Neural progenitor cell (in vitro differentiated cells): ENCODE data around the gene SH3PXD2B.

Experiments
- CTCF ChIP-seq: fragments of 200-600 bp; sonication (generic); IDR thresholded peaks from 2 replicates; pipeline ENCODE4 v1.5.1; 2017; ENCODE audit warnings: antibody characterized with exemption, mild to moderate bottlenecking
- EZH2 ChIP-seq: fragments of 200-600 bp; sonication (generic); IDR thresholded peaks from 2 replicates; pipeline ENCODE4 v1.6.1; 2017; ENCODE audit warnings: antibody characterized with exemption, mild to moderate bottlenecking, moderate library complexity

DNA sequence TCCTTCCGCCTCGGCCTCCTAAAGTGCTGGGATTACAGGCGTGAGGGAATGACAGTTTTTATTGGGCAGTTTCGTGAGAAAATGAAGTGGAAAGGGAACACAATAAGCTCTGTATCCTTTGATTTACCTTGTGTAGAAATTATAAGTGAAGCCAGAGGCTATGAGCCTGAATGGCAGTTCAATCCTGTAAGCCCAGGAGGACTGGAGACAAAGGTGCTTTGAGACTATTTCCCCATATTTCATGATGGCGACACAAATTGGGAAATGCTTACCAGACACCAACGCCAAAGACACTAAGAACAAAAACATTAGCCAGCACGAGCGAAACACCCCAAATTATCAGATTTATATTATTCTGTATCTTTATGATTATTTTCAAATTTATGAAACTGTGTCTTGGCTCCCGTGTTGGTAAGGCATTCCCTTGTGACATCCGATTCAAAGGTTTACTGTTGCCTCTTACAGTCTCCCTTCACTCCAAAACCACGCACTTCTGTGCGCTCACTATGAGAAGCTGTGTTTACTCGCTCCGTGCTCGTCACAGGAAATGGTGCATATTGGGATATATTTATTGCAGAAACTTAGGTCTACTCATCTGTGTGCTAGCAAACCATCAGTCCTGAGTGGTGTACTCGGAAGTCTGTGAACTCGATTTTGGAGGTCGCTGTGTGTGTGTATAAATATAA is 73.9 kb downstream of the SH3PXD2B start:
- TF ChIP-seq CTCF (no peak), EZH2 (no peak)
